HepG2 (cell line): Measurements from ENCODE around the gene QDPR. TPM values are rescaled to one million over a fixed set of nuclear protein-coding genes. Genes with fewer than 3 reads are reported as not detected.
A peak's percentile ranks its signal among the peaks of the same experiment; 100 is the strongest.

Experiments
- ASH2L ChIP-seq: fragments of 300-600, 200-600 bp; sonication (generic); IDR thresholded peaks from 2 replicates; pipeline ENCODE4 v1.7.0; 2017; ENCODE audit warnings: low read depth, mild to moderate bottlenecking, moderate library complexity, mixed read lengths, low read length; ENCODE audit not compliant: insufficient read length
- DMAP1 ChIP-seq: IDR thresholded peaks from 2 replicates; pipeline ENCODE4 v1.6.1; 2016
- EEA1 ChIP-seq: sonication (generic); formaldehyde crosslinking; IDR thresholded peaks from 2 replicates; pipeline ENCODE4 v1.5.1; 2020; ENCODE audit warnings: mild to moderate bottlenecking, missing genetic modification reagents, borderline replicate concordance
- EP300 ChIP-seq, 3 experiments: sonication (generic) in 1 of 3; formaldehyde crosslinking in 1 of 3; IDR thresholded peaks; 2 replicates each; pipeline versions ENCODE4 v1.5.1 to v1.6.1; 2011 to 2020; ENCODE audit warnings: low read depth in 2 of 3, low read length in 2 of 3, borderline replicate concordance in 1 of 3, improper control_type of control experiment in 1 of 3, mild to moderate bottlenecking in 1 of 3, missing genetic modification reagents in 1 of 3, moderate library complexity in 1 of 3
- FOXP1 ChIP-seq, 2 experiments: fragments of 450-650 bp in 1 of 2; IDR thresholded peaks; 2 replicates each; pipeline ENCODE4 v1.6.1; 2017 to 2018; ENCODE audit warnings: antibody characterized with exemption in 1 of 2
- GATAD2A ChIP-seq: IDR thresholded peaks from 2 replicates; pipeline ENCODE4 v1.6.1; 2016
- GTF2F1 ChIP-seq: fragments of 150-350 bp; IDR thresholded peaks from 2 replicates; pipeline ENCODE4 v1.6.1; 2014; ENCODE audit warnings: low read length
- HDAC6 ChIP-seq: fragments of 200-600 bp; sonication (generic); IDR thresholded peaks from 2 replicates; pipeline ENCODE4 v1.7.0; 2017; ENCODE audit warnings: mild to moderate bottlenecking, antibody characterized with exemption, low read length, low read depth
- KDM6A ChIP-seq: IDR thresholded peaks from 2 replicates; pipeline ENCODE4 v1.6.1; 2016; ENCODE audit warnings: low read depth
- MTF1 ChIP-seq: sonication (generic); formaldehyde crosslinking; IDR thresholded peaks from 2 replicates; pipeline ENCODE4 v1.5.0; 2020; ENCODE audit warnings: missing genetic modification reagents
- NR2F6 ChIP-seq, 2 experiments: IDR thresholded peaks; 2 replicates each; pipeline ENCODE4 v1.6.1; 2016; ENCODE audit warnings: antibody characterized with exemption in 1 of 2, mild to moderate bottlenecking in 1 of 2
- PHB2 ChIP-seq: fragments of 450-650 bp; IDR thresholded peaks from 2 replicates; pipeline ENCODE4 v1.6.1; 2018; ENCODE audit not compliant: partially characterized antibody
- PPARG ChIP-seq: conservative IDR thresholded peaks from 2 replicates; pipeline ENCODE4 v1.6.1; 2016; ENCODE audit warnings: missing biosample characterization, missing genetic modification reagents
- SNAI1 ChIP-seq: sonication (generic); formaldehyde crosslinking; IDR thresholded peaks from 2 replicates; pipeline ENCODE4 v1.5.0; 2020; ENCODE audit warnings: mild to moderate bottlenecking, missing genetic modification reagents, borderline replicate concordance
- SRY ChIP-seq: sonication (generic); formaldehyde crosslinking; IDR thresholded peaks from 2 replicates; pipeline ENCODE4 v1.8.0; 2022; ENCODE audit warnings: mild to moderate bottlenecking, missing genetic modification reagents
- ZBTB10 ChIP-seq: sonication (generic); formaldehyde crosslinking; IDR thresholded peaks from 2 replicates; pipeline ENCODE4 v1.4.0; 2020; ENCODE audit warnings: missing genetic modification reagents, borderline replicate concordance
- ZNF10 ChIP-seq: sonication (generic); formaldehyde crosslinking; IDR thresholded peaks from 2 replicates; pipeline ENCODE4 v1.4.0; 2020; ENCODE audit warnings: mild to moderate bottlenecking, low read depth, missing genetic modification reagents, borderline replicate concordance
- ZNF337 ChIP-seq: sonication (generic); formaldehyde crosslinking; IDR thresholded peaks from 2 replicates; pipeline ENCODE4 v1.5.1; 2020; ENCODE audit warnings: missing genetic modification reagents, low read depth, mild to moderate bottlenecking, borderline replicate concordance
- ZNF362 ChIP-seq: sonication (generic); formaldehyde crosslinking; IDR thresholded peaks from 2 replicates; pipeline ENCODE4 v1.4.0; 2020; ENCODE audit warnings: missing genetic modification reagents, mild to moderate bottlenecking, borderline replicate concordance
- ZNF496 ChIP-seq: sonication (generic); formaldehyde crosslinking; IDR thresholded peaks from 2 replicates; pipeline ENCODE4 v1.8.1; 2023; ENCODE audit warnings: mild to moderate bottlenecking, moderate library complexity, missing genetic modification reagents; ENCODE audit not compliant: insufficient replicate concordance
- ZNF687 ChIP-seq: sonication (generic); formaldehyde crosslinking; IDR thresholded peaks from 2 replicates; pipeline ENCODE4 v1.5.1; 2020; ENCODE audit warnings: mild to moderate bottlenecking, missing genetic modification reagents, moderate library complexity
- ZNF713 ChIP-seq: sonication (generic); formaldehyde crosslinking; IDR thresholded peaks from 2 replicates; pipeline ENCODE4 v1.4.0; 2020; ENCODE audit warnings: mild to moderate bottlenecking, missing genetic modification reagents
- ZNF737 ChIP-seq: sonication (generic); formaldehyde crosslinking; IDR thresholded peaks from 2 replicates; pipeline ENCODE4 v1.5.0; 2020; ENCODE audit warnings: missing genetic modification reagents, mild to moderate bottlenecking, borderline replicate concordance
- polyA plus RNA-seq, 8 experiments: library from polyadenylated mRNA; depleted of rRNA in 3 of 8; stranded (reverse) in 7 of 8; unstranded in 1 of 8; fragments of >200 nt; fragmentation: Illumina TruSeq in 4 of 8; extraction: Trizol in 4 of 8; gene quantifications; 2 replicates each; pipeline versions ENCODE4 v1.2.1 to v1.2.3, GENCODE V29; 2011 to 2016; ENCODE audit warnings: low read depth in 4 of 8, missing spikeins in 1 of 8, mixed read lengths in 1 of 8; ENCODE audit not compliant: insufficient read depth in 1 of 8
- total RNA-seq, 5 experiments: library from RNA; depleted of rRNA; stranded (reverse); fragments of >200 nt; fragmentation: Illumina TruSeq; extraction: Trizol; gene quantifications; 2 replicates each; pipeline ENCODE4 v1.2.3, GENCODE V29; 2016; ENCODE audit warnings: low read depth in 1 of 5

Gene QDPR
- total and polyA plus RNA-seq, 2 of the 13 experiments (the other 11 are each of a cell fraction or from before 2014, with no cell fraction given), result 9.9 to 95.5 TPM

- TF ChIP-seq DMAP1 (CRISPR knock-in tag), result no peak
- no peak for TF ChIP-seq MTF1 (CRISPR knock-in tag)
- no peak for TF ChIP-seq ZNF10 (CRISPR knock-in tag)
- TF ChIP-seq EP300 (IDR thresholded peaks at IDR 0.05; ENCODE audit: low read depth in 2 of 2, low read length in 2 of 2), result peak in 1 of 2 experiments; percentile 86; a peak in 2 of 4 replicates
- no peak for TF ChIP-seq EP300 (CRISPR knock-in tag; IDR thresholded peaks at IDR 0.05; ENCODE audit: borderline replicate concordance)
- 0 out of 2 replicates have a peak, but pooled peaks have one; percentile 40 for TF ChIP-seq PPARG (CRISPR knock-in tag)
- peak; percentile 55 for TF ChIP-seq ASH2L
- TF ChIP-seq ZNF687 (CRISPR knock-in tag), result no peak
- TF ChIP-seq SNAI1 (CRISPR knock-in tag), result no peak
- no peak for TF ChIP-seq ZNF496 (CRISPR knock-in tag)
- no peak for TF ChIP-seq HDAC6
- peak; percentile 78; the same call in 1 of the 2 replicates for TF ChIP-seq ZNF362 (CRISPR knock-in tag)
- TF ChIP-seq NR2F6 (IDR thresholded peaks at IDR 0.05), result peak; percentile 37; the same call in 1 of the 2 replicates
- peak; percentile 48; the same call in 1 of the 2 replicates for TF ChIP-seq NR2F6 (CRISPR knock-in tag; IDR thresholded peaks at IDR 0.05)
- peak; percentile 43; the same call in 1 of the 2 replicates for TF ChIP-seq ZBTB10 (CRISPR knock-in tag)
- TF ChIP-seq GATAD2A (CRISPR knock-in tag), result peak; percentile 48; the same call in 1 of the 2 replicates
- peak; percentile 39; the same call in 1 of the 2 replicates for TF ChIP-seq KDM6A
- TF ChIP-seq ZNF737 (CRISPR knock-in tag), result no peak
- TF ChIP-seq SRY, result no peak
- no peak for TF ChIP-seq EEA1
- TF ChIP-seq ZNF337 (CRISPR knock-in tag), result no peak
- TF ChIP-seq PHB2, result no peak
- TF ChIP-seq GTF2F1, result no peak
- TF ChIP-seq ZNF713 (CRISPR knock-in tag), result no peak
- no peak for TF ChIP-seq FOXP1 (IDR thresholded peaks at IDR 0.05)
- peak; percentile 73 for TF ChIP-seq FOXP1 (CRISPR knock-in tag; IDR thresholded peaks at IDR 0.05)
Measured at GRCh38 chr4:17556498-17556897, 44.6 kb upstream of the QDPR start (continued).
